HepG2 (cell line): ENCODE measurements around the gene DHRS1. TPM values are rescaled to one million over a fixed set of nuclear protein-coding genes. Genes with fewer than 3 reads are reported as not detected.

Experiments used
- ATAC-seq: fragments of 200-7000 bp; cut with Tn5 transposase; 3 replicates; pipeline ENCODE4 v1.9.1; 2020; ENCODE audit warnings: mild to moderate bottlenecking, moderate library complexity
- BruUV-seq: library from RNA; stranded (reverse); fragments of 400-500 nt; replicated peaks from 2 replicates; lab custom pipeline; 2021; lab: Mats Ljungman, UMichigan
- CTCF ChIA-PET: fragments of 300-600 bp; formaldehyde crosslinking; extraction: SDS; loops from one replicate; lab custom pipeline; 2021; ENCODE audit warnings: low total read pairs, inconsistent platforms, low intra/inter-chr PET ratio; lab: Yijun Ruan, JAX
- POLR2A ChIA-PET: fragments of 350-600 bp; sonication (Branson Sonifier 250); formaldehyde crosslinking; loops from one replicate; lab custom pipeline; 2020; ENCODE audit warnings: antibody characterized with exemption, inconsistent platforms; lab: Yijun Ruan, JAX
- DNase-seq: peaks from one replicate; pipeline ENCODE4 v3.0.0-alpha.2; 2015; ENCODE audit warnings: low spot score
- FAIRE-seq: peaks from 3 replicates; lab custom pipeline; 2011; peaks lifted over from hg19 to GRCh38; lab: Jason Lieb, UNC
- H2AFZ ChIP-seq: one replicate; pipeline ENCODE4 v1.6.1; 2011; ENCODE audit warnings: low read length, inconsistent platforms
- H3K27ac ChIP-seq: fragments of 300-600 bp; 3 replicates; pipeline ENCODE4 v1.8.0; 2011; ENCODE audit warnings: mixed run types, mild to moderate bottlenecking, mixed read lengths, low read length, inconsistent platforms; ENCODE audit not compliant: insufficient read depth; ENCODE audit errors: extremely low read length
- H3K27me3 ChIP-seq, 2 experiments: fragments of 200-600 bp in 1 of 2; 2 replicates in 1 of 2; 3 replicates in 1 of 2; pipeline versions ENCODE4 v1.6.0 to v1.8.0; 2011; ENCODE audit warnings: low read length in 2 of 2, mild to moderate bottlenecking in 2 of 2, moderate library complexity in 2 of 2, inconsistent platforms in 1 of 2; ENCODE audit not compliant: insufficient read depth in 2 of 2, control insufficient read depth in 1 of 2
- H3K36me3 ChIP-seq, 2 experiments: fragments of 200-600 bp in 1 of 2; replicated peaks in 1 of 2; 2 replicates in 1 of 2; 3 replicates in 1 of 2; pipeline versions ENCODE4 v1.5.1 to v1.8.0; 2011; ENCODE audit warnings: low read length in 2 of 2, inconsistent platforms in 1 of 2; ENCODE audit not compliant: insufficient read depth in 2 of 2, control insufficient read depth in 1 of 2
- H3K4me1 ChIP-seq: 2 replicates; pipeline ENCODE4 v1.5.1; 2012; ENCODE audit warnings: low read length, inconsistent platforms; ENCODE audit not compliant: insufficient read depth
- H3K4me2 ChIP-seq: 2 replicates; pipeline ENCODE4 v1.6.0; 2011; ENCODE audit warnings: low read depth, low read length, inconsistent platforms
- H3K4me3 ChIP-seq, 3 experiments: fragments of 200-600 bp in 1 of 3; sonication (generic), shearing (Covaris generic) in 1 of 3; replicated peaks in 1 of 3; 2 replicates each; pipeline ENCODE4 v1.5.1; 2011 to 2016; ENCODE audit warnings: low read length in 3 of 3, inconsistent platforms in 2 of 3, low read depth in 2 of 3, mild to moderate bottlenecking in 2 of 3, control low read depth in 1 of 3, mixed read lengths in 1 of 3; ENCODE audit not compliant: insufficient read depth in 1 of 3
- H3K79me2 ChIP-seq: one replicate; pipeline ENCODE4 v1.6.1; 2011; ENCODE audit warnings: low read length, inconsistent platforms; ENCODE audit not compliant: insufficient read depth
- H3K9ac ChIP-seq: 2 replicates; pipeline ENCODE4 v1.6.0; 2011; ENCODE audit warnings: mild to moderate bottlenecking, low read depth, low read length, inconsistent platforms; ENCODE audit not compliant: insufficient read depth
- H3K9me3 ChIP-seq: 2 replicates; pipeline ENCODE4 v1.5.1; 2012; ENCODE audit warnings: mild to moderate bottlenecking, low read length
- H4K20me1 ChIP-seq: 2 replicates; pipeline ENCODE4 v1.6.0; 2011; ENCODE audit warnings: inconsistent platforms, mild to moderate bottlenecking, low read length, moderate library complexity; ENCODE audit not compliant: insufficient read depth
- CHCHD3 ChIP-seq: sonication (generic); formaldehyde crosslinking; IDR thresholded peaks from 2 replicates; pipeline ENCODE4 v1.8.0; 2022; ENCODE audit warnings: mild to moderate bottlenecking, missing genetic modification reagents, moderate library complexity
- KDM2A ChIP-seq: sonication (generic); formaldehyde crosslinking; IDR thresholded peaks from 2 replicates; pipeline ENCODE4 v1.4.0; 2020; ENCODE audit warnings: low read depth, missing genetic modification reagents, borderline replicate concordance
- KLF13 ChIP-seq: sonication (generic); formaldehyde crosslinking; IDR thresholded peaks from 2 replicates; pipeline ENCODE4 v1.4.0; 2020; ENCODE audit warnings: mild to moderate bottlenecking, missing genetic modification reagents
- MBNL3 ChIP-seq: fragments of 250-450 bp; sonication (Bioruptor Pico); conservative IDR thresholded peaks from 2 replicates; pipeline ENCODE4 v1.8.0; 2022; ENCODE audit warnings: mild to moderate bottlenecking, inconsistent platforms
- MXD4 ChIP-seq: IDR thresholded peaks from 2 replicates; pipeline ENCODE4 v1.6.1; 2016; ENCODE audit warnings: mild to moderate bottlenecking, missing biosample characterization, missing genetic modification reagents
- REPIN1 ChIP-seq: sonication (generic); formaldehyde crosslinking; IDR thresholded peaks from 2 replicates; pipeline ENCODE4 v1.8.0; 2022; ENCODE audit warnings: missing genetic modification reagents, low read depth, mild to moderate bottlenecking, borderline replicate concordance
- RFXANK ChIP-seq: IDR thresholded peaks from 2 replicates; pipeline ENCODE4 v1.6.1; 2016
- SRSF9 ChIP-seq: fragments of 200-400 bp; formaldehyde crosslinking; IDR thresholded peaks from 2 replicates; pipeline ENCODE4 v1.6.1; 2018; ENCODE audit warnings: borderline replicate concordance, mild to moderate bottlenecking, low read depth, low read length; ENCODE audit not compliant: insufficient read depth, poor library complexity, severe bottlenecking
- TGIF2 ChIP-seq: IDR thresholded peaks from 2 replicates; pipeline ENCODE4 v1.6.1; 2016; ENCODE audit warnings: control low read depth, missing compliant biosample characterization
- ZBTB2 ChIP-seq: sonication (generic); formaldehyde crosslinking; IDR thresholded peaks from 2 replicates; pipeline ENCODE4 v1.8.0; 2022; ENCODE audit warnings: low read depth, missing genetic modification reagents
- ZNF225 ChIP-seq: sonication (generic); formaldehyde crosslinking; IDR thresholded peaks from 2 replicates; pipeline ENCODE4 v1.4.0; 2020; ENCODE audit warnings: mild to moderate bottlenecking, missing genetic modification reagents
- ZNF3 ChIP-seq: IDR thresholded peaks from 2 replicates; pipeline ENCODE4 v1.7.0; 2017; ENCODE audit warnings: inconsistent platforms
- ZNF382 ChIP-seq: sonication (generic); formaldehyde crosslinking; IDR thresholded peaks from 2 replicates; pipeline ENCODE4 v1.5.0; 2020; ENCODE audit warnings: missing genetic modification reagents, mild to moderate bottlenecking, borderline replicate concordance
- ZNF724P ChIP-seq: sonication (generic); formaldehyde crosslinking; IDR thresholded peaks from 2 replicates; pipeline ENCODE4 v1.8.0; 2022; ENCODE audit warnings: missing genetic modification reagents, borderline replicate concordance
- ZNF775 ChIP-seq: sonication (generic); formaldehyde crosslinking; IDR thresholded peaks from 2 replicates; pipeline ENCODE4 v1.4.0; 2020; ENCODE audit warnings: missing genetic modification reagents, mild to moderate bottlenecking, moderate library complexity, borderline replicate concordance
- WGBS: methylation state at CpG from one replicate; pipeline ENCODE4 v1.1.6; 2017; ENCODE audit warnings: low lambda C conversion rate; 5-methylcytosine and 5-hydroxymethylcytosine counted together
- in situ Hi-C: cut with HindIII; loops from 2 replicates; pipeline ENCODE4 v1.10.0; 2017; ENCODE audit warnings: low pct_unique_long_range_greater_than_20kb; ENCODE audit not compliant: extremely low pct_ligation_motif_present
- intact Hi-C: fragments of 100-400 bp; cut with micrococcal nuclease; formaldehyde crosslinking; loops from one replicate; pipeline ENCODE4 v1.10.0; 2022; ENCODE audit not compliant: unreplicated experiment
- polyA plus RNA-seq, 8 experiments: library from polyadenylated mRNA; depleted of rRNA in 3 of 8; stranded (reverse) in 7 of 8; unstranded in 1 of 8; fragments of >200 nt; fragmentation: Illumina TruSeq in 4 of 8; extraction: Trizol in 4 of 8; gene quantifications; 2 replicates each; pipeline versions ENCODE4 v1.2.1 to v1.2.3, GENCODE V29; 2011 to 2016; ENCODE audit warnings: low read depth in 4 of 8, missing spikeins in 1 of 8, mixed read lengths in 1 of 8; ENCODE audit not compliant: insufficient read depth in 1 of 8
- total RNA-seq, 5 experiments: library from RNA; depleted of rRNA; stranded (reverse); fragments of >200 nt; fragmentation: Illumina TruSeq; extraction: Trizol; gene quantifications; 2 replicates each; pipeline ENCODE4 v1.2.3, GENCODE V29; 2016; ENCODE audit warnings: low read depth in 1 of 5
- TF ChIP-seq, protein P1 (sequence below): sonication (generic); formaldehyde crosslinking; IDR thresholded peaks from 2 replicates; pipeline ENCODE4 v1.4.0; 2020; ENCODE audit warnings: mild to moderate bottlenecking, missing genetic modification reagents
- TF ChIP-seq, protein P2 (sequence below): sonication (generic); formaldehyde crosslinking; IDR thresholded peaks from 2 replicates; pipeline ENCODE4 v1.8.0; 2022; ENCODE audit warnings: mild to moderate bottlenecking, missing genetic modification reagents

The DHRS1 gene
- total and polyA plus RNA-seq, 2 of the 13 experiments (the other 11 are each of a cell fraction or from before 2014, with no cell fraction given), result 49.8 to 60.8 TPM

GRCh38 chr14:24337144-24337823 is 37.7 kb upstream of the DHRS1 start (continued):
- peak; percentile 47; the same call in 1 of the 2 replicates for TF ChIP-seq ZNF225 (CRISPR knock-in tag)
- TF ChIP-seq, protein P1, sequence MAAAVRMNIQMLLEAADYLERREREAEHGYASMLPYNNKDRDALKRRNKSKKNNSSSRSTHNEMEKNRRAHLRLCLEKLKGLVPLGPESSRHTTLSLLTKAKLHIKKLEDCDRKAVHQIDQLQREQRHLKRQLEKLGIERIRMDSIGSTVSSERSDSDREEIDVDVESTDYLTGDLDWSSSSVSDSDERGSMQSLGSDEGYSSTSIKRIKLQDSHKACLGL (CRISPR knock-in tag), result 0 out of 2 replicates have a peak, but pooled peaks have one; percentile 30
- no peak for TF ChIP-seq KLF13
- no peak for TF ChIP-seq KDM2A (CRISPR knock-in tag)

DNA sequence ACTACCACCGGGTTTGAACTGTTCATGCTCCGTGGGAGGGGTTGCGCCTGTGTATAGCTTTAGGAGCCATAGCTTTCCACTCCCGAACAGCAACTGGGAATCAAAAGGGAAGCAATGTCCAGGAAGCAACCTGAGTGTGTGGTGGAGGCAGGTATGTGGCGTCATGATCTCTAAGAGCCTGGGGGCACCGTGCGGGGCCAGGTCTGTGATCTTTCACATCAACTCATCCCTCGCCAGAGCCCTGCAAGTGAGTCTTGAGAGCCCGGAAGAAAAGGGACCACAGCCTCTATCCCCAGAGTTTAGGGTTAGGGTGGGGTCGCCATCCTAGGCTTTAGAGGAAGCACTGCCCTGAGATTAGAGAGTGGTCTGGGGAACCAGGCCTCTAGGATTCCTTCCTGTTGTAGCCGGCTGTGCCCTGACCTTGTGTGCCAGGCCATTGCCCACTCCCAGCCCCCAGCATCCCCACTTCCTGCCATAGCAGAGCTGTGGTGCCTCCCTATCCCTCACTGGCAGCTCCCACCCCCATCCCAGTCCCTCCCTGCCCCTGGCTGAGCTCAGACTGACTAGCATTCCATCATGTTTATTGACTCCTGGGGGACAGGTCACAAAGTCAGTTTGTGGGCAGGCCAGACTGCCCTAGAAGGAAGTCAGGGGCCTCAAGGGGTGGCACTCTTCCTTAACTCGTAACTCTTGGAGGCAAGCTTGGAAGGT is 36.0 kb upstream of the DHRS1 start:
- no peaks in the 10 kb centered on the region for H3K9me3 ChIP-seq
- ATAC-seq (no peak), FAIRE-seq (no peak), DNase-seq (no peak)
- intact Hi-C loops, result no loop called here
- H3K4me1 ChIP-seq, result peaks cover 42% of the 10 kb centered on the region
- no peak for TF ChIP-seq REPIN1 (CRISPR knock-in tag)
- TF ChIP-seq MXD4 (CRISPR knock-in tag), result no peak
- no peak for TF ChIP-seq RFXANK (CRISPR knock-in tag)
- TF ChIP-seq SRSF9, result no peak
- no peak for TF ChIP-seq ZNF775 (CRISPR knock-in tag)
- TF ChIP-seq CHCHD3 (CRISPR knock-in tag), result 0 out of 2 replicates have a peak, but pooled peaks have one; percentile 53
- no peak for TF ChIP-seq MBNL3 (CRISPR knock-in tag)
- TF ChIP-seq ZNF382 (CRISPR knock-in tag), result no peak
- TF ChIP-seq ZBTB2, result no peak
- TF ChIP-seq, protein P2, sequence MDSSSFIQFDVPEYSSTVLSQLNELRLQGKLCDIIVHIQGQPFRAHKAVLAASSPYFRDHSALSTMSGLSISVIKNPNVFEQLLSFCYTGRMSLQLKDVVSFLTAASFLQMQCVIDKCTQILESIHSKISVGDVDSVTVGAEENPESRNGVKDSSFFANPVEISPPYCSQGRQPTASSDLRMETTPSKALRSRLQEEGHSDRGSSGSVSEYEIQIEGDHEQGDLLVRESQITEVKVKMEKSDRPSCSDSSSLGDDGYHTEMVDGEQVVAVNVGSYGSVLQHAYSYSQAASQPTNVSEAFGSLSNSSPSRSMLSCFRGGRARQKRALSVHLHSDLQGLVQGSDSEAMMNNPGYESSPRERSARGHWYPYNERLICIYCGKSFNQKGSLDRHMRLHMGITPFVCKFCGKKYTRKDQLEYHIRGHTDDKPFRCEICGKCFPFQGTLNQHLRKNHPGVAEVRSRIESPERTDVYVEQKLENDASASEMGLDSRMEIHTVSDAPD, result no peak
- TF ChIP-seq ZNF3 (CRISPR knock-in tag), result peak; percentile 68; the same call in 1 of the 2 replicates
- TF ChIP-seq TGIF2 (CRISPR knock-in tag), result no peak
- TF ChIP-seq ZNF724P (CRISPR knock-in tag), result 0 out of 2 replicates have a peak, but pooled peaks have one; percentile 21
- H3K4me2 ChIP-seq, result no peak overlapping the region
- H3K36me3 ChIP-seq, result no peaks in the 10 kb centered on the region
- no peaks in the 10 kb centered on the region for H3K79me2 ChIP-seq
- WGBS, result 55% methylated on average over 12 of the region's 12 CpGs
- H3K27me3 ChIP-seq, result peaks cover 24 to 87% of the 10 kb centered on the region in 2 experiments
- no peak overlapping the region for H3K9ac ChIP-seq
- no peaks in the 10 kb centered on the region for H4K20me1 ChIP-seq
- POLR2A ChIA-PET, result interaction anchor here (0.9 to 2.0 kb wide), 4 partner anchors 91 to 106 kb away, joined by 3 to 7 read pairs (median 4); partner anchors contain the start of genes CBLN3 and KHNYN
- CTCF ChIA-PET, result interaction anchor here (2.9 to 10.2 kb wide), 3 partner anchors 31 to 98 kb away, joined by 26 to 235 read pairs (median 30); partner anchors contain the start of genes CBLN3, KHNYN and NFATC4
- no TSS peak for BruUV-seq
- H2AFZ ChIP-seq, result no peak overlapping the region
- in situ Hi-C loops, result no loop called here
- no peak overlapping the region for H3K27ac ChIP-seq
- H3K4me3 ChIP-seq, result no peak overlapping the region
